Measurements from ENCODE around the gene CENPL. TPM values are rescaled to one million over a fixed set of nuclear protein-coding genes. Genes with fewer than 3 reads are reported as not detected.
"Not testable (repeated sequence)": the region's sequence is repeated elsewhere in the genome, so short reads cannot be mapped to it uniquely, and the experiment has no call there.

The CENPL gene
- polyA plus RNA-seq, 1 donor = 7.0 TPM

DNA sequence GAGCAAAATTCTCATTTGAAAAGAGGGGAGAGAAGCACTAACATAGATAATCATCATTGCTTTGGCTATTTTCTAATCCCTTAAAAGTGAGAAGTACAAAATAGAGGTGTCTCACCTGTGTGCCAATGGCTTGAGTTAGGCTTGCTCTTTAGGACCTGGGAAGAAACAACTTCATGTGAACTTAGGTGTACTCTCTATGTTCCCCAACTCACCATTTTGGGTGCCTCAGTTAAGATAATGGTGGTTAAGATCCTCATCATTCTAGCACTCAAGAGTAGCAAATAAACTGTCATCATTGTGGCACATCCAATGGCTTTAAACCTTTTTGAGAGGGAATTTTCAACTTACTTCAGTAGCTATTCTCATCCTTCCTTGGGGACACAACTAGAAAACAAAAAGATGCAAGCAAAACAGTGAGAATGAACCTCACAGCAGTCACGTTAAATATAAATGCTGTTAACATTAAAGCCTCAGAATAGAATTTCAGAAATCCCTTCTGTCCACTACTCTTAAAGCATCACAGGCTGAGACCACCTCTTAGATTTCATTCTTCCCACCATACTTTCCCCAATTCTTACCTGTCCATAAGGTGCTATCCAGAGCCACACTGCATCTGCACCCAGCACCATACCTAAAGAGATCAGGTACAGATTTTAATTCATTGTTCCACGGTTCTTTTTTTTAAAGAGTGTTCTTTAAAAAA, 41.9 kb upstream of the CENPL start:
- Histone ChIP-seq H3K27me3 (ENCODE audit: control insufficient read depth, insufficient read depth, low read length) (no peaks in the 10 kb centered on the region), H3K9me3 (ENCODE audit: control insufficient read depth, low read depth, low read length) (no peaks in the 10 kb centered on the region), H3K4me1 (ENCODE audit: control insufficient read depth, insufficient read depth, low read length) (peaks cover 15% of the 10 kb centered on the region), H3K27ac (ENCODE audit: low read length) (peak overlapping the region; percentile 84), H3K36me3 (ENCODE audit: control insufficient read depth, insufficient read depth, low read length) (peaks cover 52% of the 10 kb centered on the region), H3K4me3 (ENCODE audit: low read length) (peak overlapping the region; percentile 88)
- 0% methylated on average over 1 of the region's 2 CpGs for WGBS (ENCODE audit: insufficient coverage, low lambda C conversion rate)
- DNase-seq = peak in 1 of 2 donors; percentile 9

DNA sequence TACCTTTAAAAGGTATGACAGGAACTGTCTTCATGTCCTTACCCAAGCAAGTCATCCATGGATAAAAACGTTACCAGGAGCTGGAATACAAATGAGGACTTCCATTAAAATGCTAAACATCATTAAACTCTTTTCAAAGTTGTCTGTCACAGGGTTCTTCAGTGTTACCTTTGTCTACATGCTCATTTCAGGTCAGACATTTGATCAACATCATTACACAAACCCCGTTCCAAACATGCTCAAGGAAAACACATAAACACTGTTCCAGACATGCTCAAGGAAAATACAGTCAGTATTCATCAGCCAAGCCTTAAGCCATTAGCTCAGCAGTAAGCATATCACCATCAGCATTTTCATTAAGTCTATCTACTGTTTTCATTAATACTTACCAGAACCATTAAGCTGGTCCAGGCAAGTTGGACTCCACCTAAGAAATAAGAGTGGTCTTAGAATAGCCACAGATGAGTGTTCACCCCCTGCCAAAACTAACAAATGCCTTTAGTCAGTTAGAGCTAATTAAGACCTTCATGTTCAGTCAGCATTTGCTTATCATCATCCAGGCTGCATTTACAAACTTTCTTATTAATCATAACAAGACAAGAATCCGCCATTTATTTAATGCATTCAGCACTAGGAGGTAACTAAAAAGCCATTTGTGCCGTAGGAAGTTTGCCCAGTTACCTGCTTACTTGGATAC, 40.9 kb upstream of the CENPL start:
- H3K36me3 ChIP-seq (ENCODE audit: control insufficient read depth, insufficient read depth, low read length) = peaks cover 45% of the 10 kb centered on the region
- no CpG with 5 or more reads among the region's 4 CpGs for WGBS (ENCODE audit: insufficient coverage, low lambda C conversion rate)
- H3K27me3 ChIP-seq (ENCODE audit: control insufficient read depth, insufficient read depth, low read length) = no peaks in the 10 kb centered on the region
- no peaks in the 10 kb centered on the region for H3K9me3 ChIP-seq (ENCODE audit: control insufficient read depth, low read depth, low read length)
- no peak for DNase-seq
- H3K4me3 ChIP-seq (ENCODE audit: low read length) = peak overlapping the region; percentile 88
- H3K27ac ChIP-seq (ENCODE audit: low read length) = peak overlapping the region; percentile 84
- H3K4me1 ChIP-seq (ENCODE audit: control insufficient read depth, insufficient read depth, low read length) = peaks cover 14% of the 10 kb centered on the region

DNA sequence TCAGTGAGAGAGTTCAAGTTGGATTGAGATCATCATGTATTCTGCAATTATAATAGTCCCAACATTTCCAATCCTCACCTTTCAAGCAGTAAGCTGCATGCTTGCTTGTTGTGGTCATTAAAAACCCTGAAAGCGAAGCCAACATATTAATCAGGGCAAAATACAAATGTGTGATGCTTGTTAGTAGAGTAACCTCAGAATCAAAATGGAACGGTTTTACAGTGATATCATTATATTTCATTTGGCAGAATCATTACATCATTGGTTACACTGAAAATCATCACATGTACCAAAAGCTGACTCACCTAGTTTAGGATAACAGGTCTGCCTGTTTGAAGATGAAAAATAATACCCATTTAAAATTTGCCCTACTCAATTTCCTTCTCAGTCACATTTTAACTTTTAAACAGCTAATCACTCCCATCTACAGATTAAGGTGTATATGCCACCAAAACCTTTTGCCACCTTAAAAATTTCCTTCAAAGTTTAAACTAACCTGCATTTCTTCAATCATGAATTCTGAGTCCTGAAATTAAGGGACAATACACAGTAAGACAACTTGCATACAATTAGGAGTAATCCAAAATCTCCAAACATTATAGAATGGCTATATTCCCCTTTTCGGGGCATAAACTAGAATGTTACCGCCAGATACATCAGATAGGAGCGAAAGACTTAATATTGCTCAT, 39.6 kb upstream of the CENPL start:
- DNase-seq = no peak
- Histone ChIP-seq H3K36me3 (ENCODE audit: control insufficient read depth, insufficient read depth, low read length) (peaks cover 48% of the 10 kb centered on the region), H3K9me3 (ENCODE audit: control insufficient read depth, low read depth, low read length) (no peaks in the 10 kb centered on the region), H3K27ac (ENCODE audit: low read length) (no peak overlapping the region), H3K4me3 (ENCODE audit: low read length) (no peak overlapping the region), H3K27me3 (ENCODE audit: control insufficient read depth, insufficient read depth, low read length) (no peaks in the 10 kb centered on the region), H3K4me1 (ENCODE audit: control insufficient read depth, insufficient read depth, low read length) (peaks cover 6% of the 10 kb centered on the region)
- no CpG with 5 or more reads among the region's 5 CpGs for WGBS (ENCODE audit: insufficient coverage, low lambda C conversion rate)

GRCh38 chr1:173863224-173864161, 38.8 kb upstream of the CENPL start:
- H3K9me3 ChIP-seq (ENCODE audit: control insufficient read depth, low read depth, low read length) = no peaks in the 10 kb centered on the region
- H3K4me1 ChIP-seq (ENCODE audit: control insufficient read depth, insufficient read depth, low read length) = peaks cover 5% of the 10 kb centered on the region
- no peak overlapping the region for H3K4me3 ChIP-seq (ENCODE audit: low read length)
- no peak overlapping the region for H3K27ac ChIP-seq (ENCODE audit: low read length)
- no peaks in the 10 kb centered on the region for H3K27me3 ChIP-seq (ENCODE audit: control insufficient read depth, insufficient read depth, low read length)
- H3K36me3 ChIP-seq (ENCODE audit: control insufficient read depth, insufficient read depth, low read length) = peaks cover 52% of the 10 kb centered on the region
- DNase-seq = no peak

- Histone ChIP-seq H3K36me3 (ENCODE audit: control insufficient read depth, insufficient read depth, low read length) (peaks cover 56% of the 10 kb centered on the region), H3K27ac (ENCODE audit: low read length) (no peak overlapping the region), H3K4me1 (ENCODE audit: control insufficient read depth, insufficient read depth, low read length) (peaks cover 5% of the 10 kb centered on the region), H3K9me3 (ENCODE audit: control insufficient read depth, low read depth, low read length) (no peaks in the 10 kb centered on the region), H3K4me3 (ENCODE audit: low read length) (no peak overlapping the region), H3K27me3 (ENCODE audit: control insufficient read depth, insufficient read depth, low read length) (no peaks in the 10 kb centered on the region)
- 53% methylated on average over 3 of the region's 8 CpGs for WGBS (ENCODE audit: insufficient coverage, low lambda C conversion rate)
- no peak for DNase-seq
These were observed 38.1 kb upstream of the CENPL start for GRCh38 chr1:173862769-173863223.

- peaks cover 59% of the 10 kb centered on the region for H3K36me3 ChIP-seq (ENCODE audit: control insufficient read depth, insufficient read depth, low read length)
- H3K4me1 ChIP-seq (ENCODE audit: control insufficient read depth, insufficient read depth, low read length); H3K27ac ChIP-seq (ENCODE audit: low read length); DNase-seq; H3K4me3 ChIP-seq (ENCODE audit: low read length); H3K9me3 ChIP-seq (ENCODE audit: control insufficient read depth, low read depth, low read length); H3K27me3 ChIP-seq (ENCODE audit: control insufficient read depth, insufficient read depth, low read length): not testable (repeated sequence)
- WGBS (ENCODE audit: insufficient coverage, low lambda C conversion rate) = 100% methylated on average over 1 of the region's 13 CpGs
These were observed 37.6 kb upstream of the CENPL start for GRCh38 chr1:173862146-173862768.

- WGBS (ENCODE audit: insufficient coverage, low lambda C conversion rate) = 93% methylated on average over 3 of the region's 7 CpGs
- H3K4me3 ChIP-seq (ENCODE audit: low read length) = no peak overlapping the region
- peaks cover 62% of the 10 kb centered on the region for H3K36me3 ChIP-seq (ENCODE audit: control insufficient read depth, insufficient read depth, low read length)
These were observed 37.1 kb upstream of the CENPL start for GRCh38 chr1:173861731-173862145.

GRCh38 chr1:173860065-173860464, 35.4 kb upstream of the CENPL start:
- no peak for DNase-seq
- no peaks in the 10 kb centered on the region for H3K4me1 ChIP-seq (ENCODE audit: control insufficient read depth, insufficient read depth, low read length)
- no peaks in the 10 kb centered on the region for H3K27me3 ChIP-seq (ENCODE audit: control insufficient read depth, insufficient read depth, low read length)
- no peaks in the 10 kb centered on the region for H3K9me3 ChIP-seq (ENCODE audit: control insufficient read depth, low read depth, low read length)
- 100% methylated on average over 1 of the region's 1 CpG for WGBS (ENCODE audit: insufficient coverage, low lambda C conversion rate)
- H3K36me3 ChIP-seq (ENCODE audit: control insufficient read depth, insufficient read depth, low read length) = peaks cover 59% of the 10 kb centered on the region
- no peak overlapping the region for H3K4me3 ChIP-seq (ENCODE audit: low read length)
- no peak overlapping the region for H3K27ac ChIP-seq (ENCODE audit: low read length)

More at GRCh38 chr1:173861731-173862145, 37.1 kb upstream of the CENPL start:
- no peak overlapping the region for H3K27ac ChIP-seq (ENCODE audit: low read length)
- H3K9me3 ChIP-seq (ENCODE audit: control insufficient read depth, low read depth, low read length) = no peaks in the 10 kb centered on the region
- H3K27me3 ChIP-seq (ENCODE audit: control insufficient read depth, insufficient read depth, low read length) = no peaks in the 10 kb centered on the region
- DNase-seq = no peak
- H3K4me1 ChIP-seq (ENCODE audit: control insufficient read depth, insufficient read depth, low read length) = peaks cover 4% of the 10 kb centered on the region

- H3K27ac ChIP-seq (ENCODE audit: low read length); H3K4me1 ChIP-seq (ENCODE audit: control insufficient read depth, insufficient read depth, low read length); H3K27me3 ChIP-seq (ENCODE audit: control insufficient read depth, insufficient read depth, low read length); DNase-seq; H3K4me3 ChIP-seq (ENCODE audit: low read length); H3K9me3 ChIP-seq (ENCODE audit: control insufficient read depth, low read depth, low read length): not testable (repeated sequence)
- H3K36me3 ChIP-seq (ENCODE audit: control insufficient read depth, insufficient read depth, low read length) = peaks cover 54% of the 10 kb centered on the region
- 80% methylated on average over 1 of the region's 5 CpGs for WGBS (ENCODE audit: insufficient coverage, low lambda C conversion rate)
These were observed 34.9 kb upstream of the CENPL start for GRCh38 chr1:173859547-173859946.

All from large intestine (tissue), 3 donors.